ENCODE measurements around the gene MLH3. TPM values are rescaled to one million over a fixed set of nuclear protein-coding genes. Genes with fewer than 3 reads are reported as not detected.

Gene MLH3
- total RNA-seq (ENCODE audit: unreplicated experiment) = 17.2 TPM
- long read RNA-seq, partial matches to known transcripts = 5 of 6 reads
- long read RNA-seq, other reads (novel, unspliced or antisense) = 1 of 6 reads

DNA sequence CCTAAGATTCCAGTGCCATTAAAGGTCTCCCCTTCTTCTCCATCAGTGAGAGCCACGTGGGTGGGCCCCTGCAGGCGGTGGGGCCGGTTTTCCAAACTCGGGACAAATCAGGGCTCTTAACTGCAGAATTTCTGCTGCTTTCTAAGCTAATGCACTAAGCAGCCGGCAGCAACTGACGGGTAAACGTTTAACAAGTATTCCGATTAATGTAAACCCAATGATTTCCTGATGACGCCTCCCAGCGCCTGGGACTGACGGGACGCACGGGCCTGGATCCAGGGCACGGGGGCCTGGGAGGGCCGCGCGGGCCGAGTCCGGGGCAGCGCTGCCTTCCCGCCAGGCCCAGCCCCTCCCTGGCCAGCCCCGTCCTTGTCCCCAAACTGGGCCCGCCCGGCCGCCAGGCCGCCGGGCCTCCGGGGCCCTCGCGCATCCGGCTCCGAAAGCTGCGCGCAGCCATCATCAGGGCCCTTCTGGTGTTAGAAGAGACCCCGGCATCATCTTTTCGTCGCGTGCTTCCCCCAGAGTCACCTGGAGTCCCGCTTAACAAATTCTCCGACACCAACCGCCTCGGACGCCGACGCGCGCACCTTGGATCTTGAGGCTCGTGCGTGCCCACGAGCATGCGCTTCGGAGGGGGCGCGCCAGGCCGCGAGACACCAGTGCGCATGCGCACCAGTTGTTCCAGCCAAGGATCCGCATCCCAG is at the start of gene MLH3:
TSS of gene MLH3 (minus strand) at position 616 of the 704 bp plus-strand sequence. CDS start 1,812 bp downstream, outside the sequence.
- peak within 1 kb of the TSS; percentile 88 for H3K27ac Mint-ChIP-seq (ENCODE audit: unreplicated experiment)
- peaks cover 3% of the 10 kb centered on the region for H3K27me3 Mint-ChIP-seq (ENCODE audit: unreplicated experiment)
- peak within 1 kb of the TSS; percentile 93 for H3K4me3 Mint-ChIP-seq (ENCODE audit: unreplicated experiment)
- no peaks in the 10 kb centered on the region for H3K9me3 Mint-ChIP-seq (ENCODE audit: unreplicated experiment)
- TF ChIP-seq, protein P1, sequence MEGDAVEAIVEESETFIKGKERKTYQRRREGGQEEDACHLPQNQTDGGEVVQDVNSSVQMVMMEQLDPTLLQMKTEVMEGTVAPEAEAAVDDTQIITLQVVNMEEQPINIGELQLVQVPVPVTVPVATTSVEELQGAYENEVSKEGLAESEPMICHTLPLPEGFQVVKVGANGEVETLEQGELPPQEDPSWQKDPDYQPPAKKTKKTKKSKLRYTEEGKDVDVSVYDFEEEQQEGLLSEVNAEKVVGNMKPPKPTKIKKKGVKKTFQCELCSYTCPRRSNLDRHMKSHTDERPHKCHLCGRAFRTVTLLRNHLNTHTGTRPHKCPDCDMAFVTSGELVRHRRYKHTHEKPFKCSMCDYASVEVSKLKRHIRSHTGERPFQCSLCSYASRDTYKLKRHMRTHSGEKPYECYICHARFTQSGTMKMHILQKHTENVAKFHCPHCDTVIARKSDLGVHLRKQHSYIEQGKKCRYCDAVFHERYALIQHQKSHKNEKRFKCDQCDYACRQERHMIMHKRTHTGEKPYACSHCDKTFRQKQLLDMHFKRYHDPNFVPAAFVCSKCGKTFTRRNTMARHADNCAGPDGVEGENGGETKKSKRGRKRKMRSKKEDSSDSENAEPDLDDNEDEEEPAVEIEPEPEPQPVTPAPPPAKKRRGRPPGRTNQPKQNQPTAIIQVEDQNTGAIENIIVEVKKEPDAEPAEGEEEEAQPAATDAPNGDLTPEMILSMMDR (IDR thresholded peaks at IDR 0.05; ENCODE audit: unreplicated experiment) = no peak
- H3K36me3 Mint-ChIP-seq (ENCODE audit: low read depth, unreplicated experiment) = no peaks in the 10 kb centered on the region
- peaks cover 5% of the 10 kb centered on the region for H3K4me1 Mint-ChIP-seq (ENCODE audit: unreplicated experiment)
- peak; percentile 83 for DNase-seq (ENCODE audit: low spot score)

DNA sequence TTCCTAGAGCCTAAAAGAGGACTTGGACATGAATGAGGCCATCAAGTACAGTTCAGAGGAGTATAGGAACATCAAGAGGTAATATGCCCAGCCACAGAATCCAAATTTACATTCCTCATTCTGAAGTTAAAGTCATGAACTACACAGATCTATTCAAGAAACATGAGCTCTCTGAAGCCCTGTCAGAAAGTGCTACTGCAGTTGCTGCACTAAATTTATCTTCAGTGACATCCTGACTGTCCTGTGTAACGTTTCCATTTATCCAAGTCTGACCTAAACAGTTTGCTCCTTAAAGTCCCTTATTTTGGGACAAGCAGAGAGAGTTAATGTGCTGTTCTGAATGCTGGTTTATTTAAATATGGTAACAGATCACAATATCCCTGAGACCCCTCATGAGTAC is 47.4 kb upstream of the MLH3 start:
- Mint-ChIP-seq H3K4me1 (ENCODE audit: unreplicated experiment) (no peaks in the 10 kb centered on the region), H3K27me3 (ENCODE audit: unreplicated experiment) (peaks cover 2% of the 10 kb centered on the region), H3K27ac (ENCODE audit: unreplicated experiment) (no peak overlapping the region), H3K36me3 (ENCODE audit: low read depth, unreplicated experiment) (peaks cover 34% of the 10 kb centered on the region), H3K4me3 (ENCODE audit: unreplicated experiment) (no peak overlapping the region), H3K9me3 (ENCODE audit: unreplicated experiment) (no peaks in the 10 kb centered on the region)
- DNase-seq (ENCODE audit: low spot score) = no peak
- TF ChIP-seq, protein P1 (IDR thresholded peaks at IDR 0.05; ENCODE audit: unreplicated experiment) = no peak

GRCh38 chr14:75098212-75098611 is 46.9 kb upstream of the MLH3 start:
- Mint-ChIP-seq H3K4me3 (ENCODE audit: unreplicated experiment) (peak overlapping the region; percentile 17), H3K9me3 (ENCODE audit: unreplicated experiment) (no peaks in the 10 kb centered on the region), H3K27ac (ENCODE audit: unreplicated experiment) (no peak overlapping the region), H3K4me1 (ENCODE audit: unreplicated experiment) (no peaks in the 10 kb centered on the region), H3K36me3 (ENCODE audit: low read depth, unreplicated experiment) (peaks cover 34% of the 10 kb centered on the region), H3K27me3 (ENCODE audit: unreplicated experiment) (peaks cover 2% of the 10 kb centered on the region)
- TF ChIP-seq, protein P1 (IDR thresholded peaks at IDR 0.05; ENCODE audit: unreplicated experiment) = no peak
- DNase-seq (ENCODE audit: low spot score) = no peak

DNA sequence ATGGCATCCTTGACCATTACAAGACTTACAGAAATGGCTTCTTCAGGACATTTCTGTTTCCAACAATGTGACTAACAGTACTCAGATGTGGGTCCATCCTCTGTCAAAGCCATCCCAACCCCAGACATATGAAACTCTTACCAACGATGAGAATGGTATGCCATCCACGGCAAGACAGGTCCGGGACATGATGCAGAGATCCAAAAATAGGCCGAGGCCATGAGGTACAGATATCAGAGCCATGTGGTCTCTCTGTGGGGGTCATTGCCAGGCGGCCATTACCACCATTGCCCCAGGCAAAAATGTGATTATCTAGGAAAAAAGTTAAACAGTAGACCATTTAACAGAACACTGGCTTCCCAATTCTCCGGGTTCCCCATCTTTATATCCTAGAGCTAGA is 45.7 kb upstream of the MLH3 start:
- no peak for DNase-seq (ENCODE audit: low spot score)
- Mint-ChIP-seq H3K27me3 (ENCODE audit: unreplicated experiment) (peaks cover 2% of the 10 kb centered on the region), H3K4me1 (ENCODE audit: unreplicated experiment) (no peaks in the 10 kb centered on the region), H3K9me3 (ENCODE audit: unreplicated experiment) (no peaks in the 10 kb centered on the region), H3K4me3 (ENCODE audit: unreplicated experiment) (no peak overlapping the region), H3K36me3 (ENCODE audit: low read depth, unreplicated experiment) (peaks cover 30% of the 10 kb centered on the region), H3K27ac (ENCODE audit: unreplicated experiment) (no peak overlapping the region)
- TF ChIP-seq, protein P1 (IDR thresholded peaks at IDR 0.05; ENCODE audit: unreplicated experiment) = no peak

DNA sequence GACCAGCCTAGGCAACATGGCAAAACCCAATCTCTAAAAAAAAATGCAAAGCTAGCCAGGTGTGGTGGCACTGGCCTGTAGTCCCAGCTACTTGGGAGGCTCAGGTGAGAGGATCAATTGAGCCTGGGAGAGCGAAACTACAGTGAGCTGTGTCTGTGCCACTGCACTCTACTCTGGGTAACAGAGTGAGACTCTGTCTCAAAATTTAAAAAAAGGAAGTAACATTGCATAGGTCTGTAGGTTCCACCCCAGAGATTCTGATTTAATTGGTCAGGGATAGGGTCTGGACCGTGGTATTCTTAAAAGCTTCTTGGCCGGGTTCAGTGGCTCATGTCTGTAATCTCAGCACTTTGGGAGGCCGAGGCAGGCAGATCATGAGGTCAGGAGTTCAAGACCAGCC is 44.4 kb upstream of the MLH3 start:
- TF ChIP-seq, protein P1 (IDR thresholded peaks at IDR 0.05; ENCODE audit: unreplicated experiment) = no peak

More for the DNA sequence above, 44.4 kb upstream of the MLH3 start:
- no peaks in the 10 kb centered on the region for H3K4me1 Mint-ChIP-seq (ENCODE audit: unreplicated experiment)
- H3K9me3 Mint-ChIP-seq (ENCODE audit: unreplicated experiment) = no peaks in the 10 kb centered on the region
- no peak overlapping the region for H3K27ac Mint-ChIP-seq (ENCODE audit: unreplicated experiment)
- H3K36me3 Mint-ChIP-seq (ENCODE audit: low read depth, unreplicated experiment) = peaks cover 36% of the 10 kb centered on the region
- H3K27me3 Mint-ChIP-seq (ENCODE audit: unreplicated experiment) = peaks cover 2% of the 10 kb centered on the region
- no peak overlapping the region for H3K4me3 Mint-ChIP-seq (ENCODE audit: unreplicated experiment)
- no peak for DNase-seq (ENCODE audit: low spot score)
